Astrocyte (in vitro differentiated cells and primary cell): Measurements from ENCODE around the gene ATXN1. TPM values are rescaled to one million over a fixed set of nuclear protein-coding genes. Genes with fewer than 3 reads are reported as not detected.

ENCODE experiments used
- DNase-seq: peaks from one replicate; pipeline ENCODE4 v3.0.0-alpha.2; 2010; ENCODE audit warnings: low read depth
- FAIRE-seq: peaks from 2 replicates; lab custom pipeline; 2011; peaks lifted over from hg19 to GRCh38; lab: Jason Lieb, UNC
- H2AFZ ChIP-seq: 2 replicates; pipeline ENCODE4 v1.6.0; 2012; ENCODE audit warnings: low read depth, low read length, inconsistent platforms
- H3K27ac ChIP-seq: 2 replicates; pipeline ENCODE4 v1.5.1; 2011; ENCODE audit warnings: low read depth, low read length, inconsistent platforms
- H3K27me3 ChIP-seq: 2 replicates; pipeline ENCODE4 v1.6.0; 2011; ENCODE audit warnings: low read length, inconsistent platforms; ENCODE audit not compliant: insufficient read depth
- H3K36me3 ChIP-seq: 2 replicates; pipeline ENCODE4 v1.5.1; 2011; ENCODE audit warnings: low read length, inconsistent platforms; ENCODE audit not compliant: insufficient read depth
- H3K4me1 ChIP-seq: 2 replicates; pipeline ENCODE4 v1.5.1; 2011; ENCODE audit warnings: low read length, inconsistent platforms; ENCODE audit not compliant: insufficient read depth
- H3K4me2 ChIP-seq: 2 replicates; pipeline ENCODE4 v1.6.0; 2012; ENCODE audit warnings: low read length, inconsistent platforms
- H3K4me3 ChIP-seq: 2 replicates; pipeline ENCODE4 v1.5.1; 2011; ENCODE audit warnings: low read depth, mild to moderate bottlenecking, low read length, inconsistent platforms; ENCODE audit not compliant: insufficient read depth
- H3K79me2 ChIP-seq: 2 replicates; pipeline ENCODE4 v1.6.0; 2012; ENCODE audit warnings: mild to moderate bottlenecking, low read length, inconsistent platforms; ENCODE audit not compliant: insufficient read depth
- H3K9ac ChIP-seq: 2 replicates; pipeline ENCODE4 v1.6.0; 2012; ENCODE audit warnings: mild to moderate bottlenecking, low read length, inconsistent platforms
- H3K9me3 ChIP-seq: 2 replicates; pipeline ENCODE4 v1.5.1; 2012; ENCODE audit warnings: low read depth, mild to moderate bottlenecking, low read length, inconsistent platforms; ENCODE audit not compliant: insufficient read depth
- H4K20me1 ChIP-seq: 2 replicates; pipeline ENCODE4 v1.6.0; 2012; ENCODE audit warnings: low read length, inconsistent platforms; ENCODE audit not compliant: insufficient read depth
- H3K27ac Mint-ChIP-seq: one replicate; pipeline ENCODE4 v1.8.0; 2021; ENCODE audit warnings: mild to moderate bottlenecking, mixed read lengths; ENCODE audit not compliant: unreplicated experiment
- H3K27me3 Mint-ChIP-seq: one replicate; pipeline ENCODE4 v1.8.0; 2021; ENCODE audit warnings: low read depth, mixed read lengths; ENCODE audit not compliant: unreplicated experiment
- H3K36me3 Mint-ChIP-seq: one replicate; pipeline ENCODE4 v1.8.0; 2021; ENCODE audit warnings: low read depth, mixed read lengths; ENCODE audit not compliant: unreplicated experiment
- H3K4me1 Mint-ChIP-seq: one replicate; pipeline ENCODE4 v1.8.0; 2021; ENCODE audit warnings: low read depth, mixed read lengths; ENCODE audit not compliant: unreplicated experiment
- H3K4me3 Mint-ChIP-seq: one replicate; pipeline ENCODE4 v1.8.0; 2021; ENCODE audit warnings: mild to moderate bottlenecking, moderate library complexity, mixed read lengths; ENCODE audit not compliant: unreplicated experiment
- H3K9me3 Mint-ChIP-seq: one replicate; pipeline ENCODE4 v1.8.0; 2021; ENCODE audit warnings: mild to moderate bottlenecking, mixed read lengths; ENCODE audit not compliant: unreplicated experiment
- CTCF ChIP-seq: IDR thresholded peaks from 2 replicates; pipeline ENCODE4 v1.5.1; 2011; ENCODE audit warnings: low read depth, mild to moderate bottlenecking, inconsistent platforms, low read length, moderate library complexity; ENCODE audit not compliant: insufficient read depth
- EZH2 ChIP-seq: IDR thresholded peaks from 2 replicates; pipeline ENCODE4 v1.6.1; 2012; ENCODE audit warnings: mild to moderate bottlenecking, low read length, inconsistent platforms; ENCODE audit not compliant: insufficient read depth
- total RNA-seq: library from RNA; stranded (reverse); gene quantifications from 2 replicates; pipeline ENCODE4 v1.2.1, GENCODE V29; 2021

ATXN1 gene
- total RNA-seq, 1 donor from 2014 or later: 70.9 TPM

- H3K4me3 Mint-ChIP-seq: peak overlapping the region; percentile 95
- Histone ChIP-seq H3K4me1 (peaks cover 34% of the 10 kb centered on the region), H3K27me3 (no peaks in the 10 kb centered on the region), H2AFZ (no peak overlapping the region), H3K9ac (peak overlapping the region; percentile 99), H3K79me2 (peaks cover 78% of the 10 kb centered on the region), H3K27ac (peak overlapping the region; percentile 94), H3K9me3 (no peaks in the 10 kb centered on the region), H3K36me3 (no peaks in the 10 kb centered on the region), H3K4me2 (peak overlapping the region; percentile 88), H3K4me3 (peak overlapping the region; percentile 84), H4K20me1 (peaks cover 36% of the 10 kb centered on the region)
- H3K4me1 Mint-ChIP-seq: peaks cover 47% of the 10 kb centered on the region
- H3K27ac Mint-ChIP-seq: peak overlapping the region; percentile 76
- no peaks in the 10 kb centered on the region for H3K9me3 Mint-ChIP-seq
- H3K36me3 Mint-ChIP-seq: no peaks in the 10 kb centered on the region
- no peak for DNase-seq
- H3K27me3 Mint-ChIP-seq: no peaks in the 10 kb centered on the region
- FAIRE-seq: no peak
- TF ChIP-seq CTCF (no peak), EZH2 (no peak)
Observed at GRCh38 chr6:16759181-16759645, 2.0 kb downstream of the ATXN1 start.

- Histone ChIP-seq H2AFZ (no peak overlapping the region), H3K27me3 (no peaks in the 10 kb centered on the region), H3K36me3 (no peaks in the 10 kb centered on the region), H3K79me2 (peaks cover 80% of the 10 kb centered on the region), H4K20me1 (peaks cover 38% of the 10 kb centered on the region), H3K4me2 (peak overlapping the region; percentile 88), H3K4me1 (peaks cover 28% of the 10 kb centered on the region), H3K27ac (peak overlapping the region; percentile 21), H3K4me3 (peak overlapping the region; percentile 84), H3K9ac (peak overlapping the region; percentile 99), H3K9me3 (no peaks in the 10 kb centered on the region)
- peak overlapping the region; percentile 95 for H3K4me3 Mint-ChIP-seq
- peak overlapping the region; percentile 76 for H3K27ac Mint-ChIP-seq
- no peaks in the 10 kb centered on the region for H3K27me3 Mint-ChIP-seq
- H3K36me3 Mint-ChIP-seq: no peaks in the 10 kb centered on the region
- peaks cover 42% of the 10 kb centered on the region for H3K4me1 Mint-ChIP-seq
- TF ChIP-seq EZH2: no peak
- TF ChIP-seq CTCF: no peak
- DNase-seq (peak; percentile 54), FAIRE-seq (no peak)
- H3K9me3 Mint-ChIP-seq: no peaks in the 10 kb centered on the region
Observed at GRCh38 chr6:16758163-16758975, 2.9 kb downstream of the ATXN1 start.

- Mint-ChIP-seq H3K27ac (peak overlapping the region; percentile 56), H3K4me1 (peaks cover 47% of the 10 kb centered on the region), H3K27me3 (no peaks in the 10 kb centered on the region), H3K36me3 (no peaks in the 10 kb centered on the region), H3K9me3 (no peaks in the 10 kb centered on the region), H3K4me3 (peak overlapping the region; percentile 64)
- DNase-seq (no peak), FAIRE-seq (no peak)
- H3K4me3 ChIP-seq: no peak overlapping the region
- peaks cover 85% of the 10 kb centered on the region for H3K79me2 ChIP-seq
- H4K20me1 ChIP-seq: peaks cover 42% of the 10 kb centered on the region
- H3K4me2 ChIP-seq: peak overlapping the region; percentile 7
- no peak overlapping the region for H2AFZ ChIP-seq
- H3K9ac ChIP-seq: no peak overlapping the region
- peaks cover 34% of the 10 kb centered on the region for H3K4me1 ChIP-seq
- no peak overlapping the region for H3K27ac ChIP-seq
- no peaks in the 10 kb centered on the region for H3K9me3 ChIP-seq
- TF ChIP-seq EZH2 (no peak), CTCF (no peak)
- no peaks in the 10 kb centered on the region for H3K36me3 ChIP-seq
- H3K27me3 ChIP-seq: no peaks in the 10 kb centered on the region
Observed at GRCh38 chr6:16757332-16757731, 3.9 kb downstream of the ATXN1 start.
